ENCODE measurements around the gene SNX25.

DNA sequence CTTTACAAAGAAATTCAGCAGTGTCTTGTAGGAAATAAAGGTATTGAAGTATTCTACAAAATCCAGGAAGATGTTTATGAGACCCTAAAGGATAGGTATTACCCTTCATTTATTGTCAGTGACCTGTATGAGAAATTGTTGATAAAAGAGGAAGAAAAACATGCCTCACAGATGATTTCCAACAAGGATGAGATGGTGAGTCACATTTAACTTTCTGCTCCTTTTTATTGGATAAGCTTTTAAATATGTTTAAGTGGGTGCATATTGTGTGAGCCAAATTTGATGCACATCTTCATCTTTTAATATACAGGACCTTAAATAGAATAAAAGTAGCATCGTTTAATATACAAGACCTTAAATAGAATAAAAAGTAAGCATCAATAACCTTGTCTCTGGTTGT lies 114.2 kb downstream of the SNX25 start:
- TF ChIP-seq REST (IDR thresholded peaks at IDR 0.05; ENCODE audit: unreplicated experiment) (no peak), STAT1 (IDR thresholded peaks at IDR 0.05; ENCODE audit: unreplicated experiment) (no peak), CTCF (conservative IDR thresholded peaks at IDR 0.05; ENCODE audit: low read depth in 2 of 2) (no peak), POLR2AphosphoS5 (IDR thresholded peaks at IDR 0.05; ENCODE audit: low read depth) (no peak)

All from GM23338 (cell line).